Measurements from ENCODE around the gene IQCF5. TPM values are rescaled to one million over a fixed set of nuclear protein-coding genes. Genes with fewer than 3 reads are reported as not detected.

The IQCF5 gene
- not detected in 5 replicates for total RNA-seq (2022; extraction: Qiagen RNA extraction; ENCODE audit: low read depth)

DNA sequence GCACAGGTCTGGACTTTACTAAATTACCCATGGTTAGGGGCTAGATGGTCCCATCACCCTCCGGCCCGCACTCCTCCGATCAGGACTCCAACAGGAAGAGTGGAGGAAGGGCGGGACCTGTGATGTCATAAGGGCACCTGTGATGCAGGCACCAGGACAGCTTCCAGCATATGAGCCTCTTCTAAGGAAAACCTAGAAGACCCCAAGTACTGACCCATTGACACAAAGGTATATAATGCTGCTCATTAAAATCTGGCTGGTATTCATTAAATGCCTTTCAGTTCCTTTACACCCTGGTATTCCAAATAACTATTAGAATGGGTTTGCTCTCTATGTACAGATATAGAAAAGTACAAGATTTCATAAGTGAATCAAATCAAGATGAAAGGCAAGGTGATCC is at the start of gene IQCF5:
IQCF5 (minus strand) TSS at position 101 of the 400 bp plus-strand sequence; CDS start at position 31, 70 bp downstream.

DNA sequence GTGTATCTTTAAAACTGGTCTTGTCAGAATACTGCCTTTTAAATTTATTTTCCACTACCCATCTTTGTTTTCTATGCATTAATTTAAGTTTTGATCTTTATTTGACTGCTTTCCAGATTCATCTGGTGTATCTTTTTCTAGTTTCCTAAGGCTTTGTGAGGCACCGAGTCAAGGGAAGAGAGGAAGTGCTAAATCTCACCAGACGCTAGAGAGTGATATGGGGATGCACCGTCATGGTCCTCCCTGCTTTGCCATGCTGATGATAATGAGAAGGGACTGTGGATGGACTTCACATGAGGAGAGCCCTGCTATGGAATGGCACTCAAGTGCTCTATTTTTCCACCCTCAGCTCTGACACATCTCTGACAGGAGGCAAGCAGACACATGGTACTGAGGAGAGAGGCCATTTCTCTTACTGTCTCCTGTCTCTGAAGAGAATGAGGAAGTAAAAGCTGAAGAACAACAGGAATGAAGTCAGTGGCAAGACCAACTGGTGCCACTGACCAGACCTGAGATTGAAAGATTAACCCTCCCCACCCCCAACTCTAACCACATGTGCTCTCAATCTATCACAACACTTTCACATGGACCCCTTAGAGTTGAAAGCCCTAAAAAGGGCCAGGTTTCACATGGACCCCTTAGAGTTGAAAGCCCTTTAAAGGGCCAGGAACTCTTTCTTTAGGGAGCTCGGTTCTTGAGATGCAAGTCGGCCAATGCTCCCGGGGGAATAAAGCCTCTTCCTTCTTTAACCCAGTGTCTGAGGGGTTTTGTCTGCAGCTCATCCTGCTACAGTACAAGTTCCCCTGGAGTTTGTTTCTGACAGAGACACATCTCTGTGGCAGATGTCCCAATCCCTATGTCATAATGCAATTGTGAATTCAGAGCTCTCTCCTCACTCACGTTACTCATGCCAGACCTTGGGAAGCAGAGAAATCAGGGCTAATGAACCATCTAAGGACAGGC is 14.4 kb downstream of the IQCF5 start, which contains the start of gene IQCF2:
IQCF2 (plus strand) TSS at position 913 of the 963 bp plus-strand sequence. CDS start 52 bp downstream, outside the sequence.

Other genes with a start within 250 kb of the IQCF5 start
- gene TEX264, start 204.3 kb downstream of the IQCF5 start, total RNA-seq (2022; extraction: Qiagen RNA extraction; ENCODE audit: low read depth), result 55.0 to 71.5 TPM (median 68.1 TPM) in 5 replicates
- 0.05 to 0.18 TPM (median 0.09 TPM) in 4 of 5 replicates, not detected in the other for gene GRM2, start 168.5 kb downstream of the IQCF5 start, total RNA-seq (2022; extraction: Qiagen RNA extraction; ENCODE audit: low read depth)
- not detected in 5 replicates for gene IQCF6, start 96.4 kb downstream of the IQCF5 start, total RNA-seq (2022; extraction: Qiagen RNA extraction; ENCODE audit: low read depth)
- gene IQCF2, start 14.0 kb downstream of the IQCF5 start, total RNA-seq (2022; extraction: Qiagen RNA extraction; ENCODE audit: low read depth), result not detected in 5 replicates
- gene IQCF1, start 27.8 kb upstream of the IQCF5 start, total RNA-seq (2022; extraction: Qiagen RNA extraction; ENCODE audit: low read depth), result 0.07 to 0.44 TPM in 2 of 5 replicates, not detected in the others
- gene RRP9, start 66.3 kb upstream of the IQCF5 start, total RNA-seq (2022; extraction: Qiagen RNA extraction; ENCODE audit: low read depth), result 38.9 to 52.7 TPM (median 50.9 TPM) in 5 replicates
- 8.1 to 11.6 TPM (median 8.9 TPM) in 5 replicates for gene PARP3, start 66.8 kb upstream of the IQCF5 start, total RNA-seq (2022; extraction: Qiagen RNA extraction; ENCODE audit: low read depth)
- gene GPR62, start 79.8 kb upstream of the IQCF5 start, total RNA-seq (2022; extraction: Qiagen RNA extraction; ENCODE audit: low read depth), result 0.07 TPM in 1 of 5 replicates, not detected in the others
- 11.0 to 13.8 TPM (median 12.3 TPM) in 5 replicates for gene PCBP4, start 91.9 kb upstream of the IQCF5 start, total RNA-seq (2022; extraction: Qiagen RNA extraction; ENCODE audit: low read depth)
- 24.7 to 33.5 TPM (median 33.1 TPM) in 5 replicates for gene ABHD14B, start 98.4 kb upstream of the IQCF5 start, total RNA-seq (2022; extraction: Qiagen RNA extraction; ENCODE audit: low read depth)
- 10.1 to 16.2 TPM (median 14.8 TPM) in 5 replicates for gene ABHD14A, start 99.5 kb upstream of the IQCF5 start, total RNA-seq (2022; extraction: Qiagen RNA extraction; ENCODE audit: low read depth)
- 20.8 to 30.2 TPM (median 28.3 TPM) in 5 replicates for gene ACY1, start 107.9 kb upstream of the IQCF5 start, total RNA-seq (2022; extraction: Qiagen RNA extraction; ENCODE audit: low read depth)
- 1,289 to 1,406 TPM (median 1,382 TPM) in 5 replicates for gene RPL29, start 120.3 kb upstream of the IQCF5 start, total RNA-seq (2022; extraction: Qiagen RNA extraction; ENCODE audit: low read depth)
- 12.8 to 14.3 TPM (median 13.1 TPM) in 5 replicates for gene DUSP7, start 181.0 kb upstream of the IQCF5 start, total RNA-seq (2022; extraction: Qiagen RNA extraction; ENCODE audit: low read depth)